Daoy (cell line): ENCODE data around the gene TP53. TPM values are rescaled to one million over a fixed set of nuclear protein-coding genes. Genes with fewer than 3 reads are reported as not detected.
"Not testable (repeated sequence)": the region's sequence is repeated elsewhere in the genome, so short reads cannot be mapped to it uniquely, and the experiment has no call there.

Experiments
- DNase-seq: peaks from one replicate; pipeline ENCODE4 v3.0.0-alpha.2; 2015; ENCODE audit warnings: low read depth
- total RNA-seq: library from RNA; depleted of rRNA; stranded (reverse); fragments of >200 nt; shearing (Covaris generic); gene quantifications from 2 replicates; pipeline ENCODE4 v1.2.3, GENCODE V29; 2014

The TP53 gene
- total RNA-seq, 1 experiment from 2014 or later = 70.9 TPM

DNA sequence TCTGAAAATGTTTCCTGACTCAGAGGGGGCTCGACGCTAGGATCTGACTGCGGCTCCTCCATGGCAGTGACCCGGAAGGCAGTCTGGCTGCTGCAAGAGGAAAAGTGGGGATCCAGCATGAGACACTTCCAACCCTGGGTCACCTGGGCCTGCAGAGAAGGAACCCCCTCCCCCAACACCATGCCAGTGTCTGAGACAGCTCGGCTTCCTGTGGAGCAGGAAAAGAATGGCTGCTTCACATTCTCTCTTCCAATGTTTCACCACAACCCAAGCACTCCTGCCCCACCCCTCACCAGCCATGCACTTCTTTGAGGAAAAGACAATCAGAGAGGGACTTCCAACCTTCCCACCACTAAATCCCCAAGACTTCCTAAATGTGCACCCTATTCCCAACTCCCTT is 10.8 kb downstream of the TP53 start:
- no peak for DNase-seq

DNA sequence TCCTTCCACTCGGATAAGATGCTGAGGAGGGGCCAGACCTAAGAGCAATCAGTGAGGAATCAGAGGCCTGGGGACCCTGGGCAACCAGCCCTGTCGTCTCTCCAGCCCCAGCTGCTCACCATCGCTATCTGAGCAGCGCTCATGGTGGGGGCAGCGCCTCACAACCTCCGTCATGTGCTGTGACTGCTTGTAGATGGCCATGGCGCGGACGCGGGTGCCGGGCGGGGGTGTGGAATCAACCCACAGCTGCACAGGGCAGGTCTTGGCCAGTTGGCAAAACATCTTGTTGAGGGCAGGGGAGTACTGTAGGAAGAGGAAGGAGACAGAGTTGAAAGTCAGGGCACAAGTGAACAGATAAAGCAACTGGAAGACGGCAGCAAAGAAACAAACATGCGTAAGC is 12.4 kb downstream of the TP53 start:
- DNase-seq = no peak

DNA sequence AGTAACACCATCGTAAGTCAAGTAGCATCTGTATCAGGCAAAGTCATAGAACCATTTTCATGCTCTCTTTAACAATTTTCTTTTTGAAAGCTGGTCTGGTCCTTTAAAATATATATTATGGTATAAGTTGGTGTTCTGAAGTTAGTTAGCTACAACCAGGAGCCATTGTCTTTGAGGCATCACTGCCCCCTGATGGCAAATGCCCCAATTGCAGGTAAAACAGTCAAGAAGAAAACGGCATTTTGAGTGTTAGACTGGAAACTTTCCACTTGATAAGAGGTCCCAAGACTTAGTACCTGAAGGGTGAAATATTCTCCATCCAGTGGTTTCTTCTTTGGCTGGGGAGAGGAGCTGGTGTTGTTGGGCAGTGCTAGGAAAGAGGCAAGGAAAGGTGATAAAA is 14.1 kb downstream of the TP53 start:
- no peak for DNase-seq

DNA sequence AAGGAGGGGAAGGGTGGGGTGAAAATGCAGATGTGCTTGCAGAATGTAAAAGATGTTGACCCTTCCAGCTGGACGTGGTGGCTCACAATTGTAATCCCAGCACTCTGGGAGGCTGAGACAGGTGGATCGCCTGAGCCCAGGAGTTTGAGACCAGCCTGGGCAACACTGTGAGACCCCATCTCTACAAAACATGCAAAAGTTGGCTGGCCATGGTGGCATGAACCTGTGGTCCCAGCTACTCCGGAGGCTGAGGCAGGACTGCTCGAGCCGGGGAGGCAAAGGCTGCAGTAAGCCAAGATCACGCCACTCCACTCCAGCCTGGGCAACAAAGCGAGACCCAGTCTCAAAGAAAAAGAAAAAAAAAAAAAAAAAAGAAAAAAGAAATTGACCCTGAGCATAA is 18.8 kb downstream of the TP53 start:
- no peak for DNase-seq

DNA sequence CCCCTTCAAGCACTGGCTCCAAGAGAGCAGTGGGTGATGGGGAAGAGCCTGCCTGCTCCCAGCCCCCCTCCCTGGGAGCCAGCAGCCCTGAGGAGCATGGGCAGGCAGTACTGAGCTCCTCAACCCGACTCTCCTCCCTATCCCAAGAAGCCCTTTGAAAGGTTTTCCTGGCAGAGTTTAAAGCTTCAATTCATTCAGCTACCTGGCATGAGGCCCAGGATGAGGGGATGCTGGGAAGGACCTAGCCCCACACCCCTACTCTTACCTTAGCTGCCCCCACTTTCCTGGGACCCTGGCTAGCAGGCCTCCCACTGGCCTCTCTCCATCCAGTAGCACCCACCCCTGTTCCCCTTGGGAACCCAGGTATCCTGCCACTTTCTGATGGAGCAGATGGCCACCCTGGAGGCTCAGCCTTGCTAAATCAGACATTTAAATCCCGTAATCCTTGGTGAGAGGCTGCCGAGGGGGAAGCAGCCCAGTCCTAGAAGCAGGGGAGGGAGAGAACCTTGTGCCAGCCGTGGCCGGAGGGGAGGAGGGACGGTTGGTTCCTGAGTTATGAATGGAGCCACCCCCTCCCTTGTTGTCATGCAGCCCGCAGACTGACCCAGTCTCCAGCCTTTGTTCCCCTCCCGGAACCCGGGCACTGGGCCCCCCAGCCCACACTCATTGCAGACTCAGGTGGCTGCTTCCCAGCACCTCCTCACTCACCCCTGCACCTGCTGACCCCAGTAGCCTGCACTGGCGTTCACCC is 19.5 kb downstream of the TP53 start:
- no peak for DNase-seq

DNA sequence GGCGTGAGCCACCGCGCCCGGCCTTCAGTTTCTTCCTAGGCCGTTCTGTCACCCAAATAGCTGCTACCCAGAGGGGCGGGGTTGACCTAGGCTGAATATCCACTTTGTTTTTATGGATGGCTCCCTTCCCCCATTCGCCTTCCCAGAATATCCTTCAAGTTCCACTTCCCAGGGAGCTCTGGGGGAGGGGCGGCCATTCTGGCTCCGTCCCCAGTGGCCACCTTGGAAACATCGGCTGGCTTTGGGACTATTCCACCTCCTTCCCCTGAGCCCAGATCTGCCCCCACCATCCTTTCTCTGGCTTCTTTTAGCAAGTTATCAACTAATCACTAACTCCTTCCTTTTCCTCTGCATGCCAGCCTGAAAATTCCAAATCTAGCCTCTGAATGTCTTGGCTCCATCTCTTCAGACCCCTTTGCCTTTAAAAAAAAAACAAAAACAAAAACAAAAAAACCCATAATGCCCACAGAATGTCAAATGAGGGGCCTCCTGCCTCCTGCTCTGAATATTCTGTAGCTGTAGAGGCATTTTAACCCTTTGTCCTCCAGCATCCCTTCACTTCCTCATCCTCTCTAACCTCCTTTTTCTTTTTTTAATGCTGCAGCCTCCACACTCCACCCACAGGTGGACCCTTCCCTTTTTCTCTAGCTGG is 30.2 kb downstream of the TP53 start:
- no peak for DNase-seq

DNA sequence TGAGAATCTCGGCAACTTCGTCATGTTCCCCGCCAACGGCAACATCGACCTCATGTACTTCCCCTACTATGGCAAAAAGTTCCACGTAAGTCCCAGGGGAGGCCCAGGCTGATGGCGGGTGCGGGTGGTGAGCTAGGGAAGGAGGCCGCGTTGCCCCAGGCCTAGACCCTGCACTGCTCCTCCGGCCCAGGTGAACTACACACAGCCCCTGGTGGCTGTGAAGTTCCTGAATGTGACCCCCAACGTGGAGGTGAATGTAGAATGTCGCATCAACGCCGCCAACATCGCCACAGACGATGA is 31.8 kb downstream of the TP53 start:
- no peak for DNase-seq

DNA sequence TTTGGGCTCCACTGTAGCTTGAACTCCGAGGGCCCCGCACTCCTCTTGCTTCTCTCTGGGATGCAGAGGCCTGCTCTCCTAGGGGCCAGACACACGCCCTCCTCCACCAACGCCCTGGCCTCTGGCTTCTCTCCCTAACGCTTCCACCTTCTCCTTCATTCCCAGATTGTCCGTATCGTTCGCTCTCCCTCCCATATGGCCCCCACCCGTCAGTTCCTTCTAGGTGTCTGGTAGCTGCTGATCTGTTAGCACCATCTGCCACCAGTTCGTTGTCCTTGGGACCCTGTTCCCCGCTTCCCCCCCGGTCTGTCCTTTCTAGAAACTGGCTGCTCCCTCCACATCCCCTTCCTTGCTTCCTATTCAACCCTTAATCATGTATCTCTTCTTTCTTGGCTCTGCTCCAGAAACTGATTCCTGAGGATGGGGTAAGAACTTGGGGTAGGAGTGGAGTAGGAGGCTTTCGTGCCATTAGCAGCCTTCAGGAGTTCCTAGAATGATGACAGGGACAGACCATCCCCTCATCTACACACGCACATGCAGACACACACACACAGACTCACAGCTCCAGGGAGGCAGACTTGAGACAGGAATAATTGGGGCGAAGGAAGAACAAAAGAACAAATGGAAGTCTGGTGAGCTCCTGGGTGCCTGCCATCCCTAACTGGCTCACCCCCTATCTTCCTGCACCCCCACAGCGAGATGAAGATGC is 32.3 kb downstream of the TP53 start:
- DNase-seq = no peak

DNA sequence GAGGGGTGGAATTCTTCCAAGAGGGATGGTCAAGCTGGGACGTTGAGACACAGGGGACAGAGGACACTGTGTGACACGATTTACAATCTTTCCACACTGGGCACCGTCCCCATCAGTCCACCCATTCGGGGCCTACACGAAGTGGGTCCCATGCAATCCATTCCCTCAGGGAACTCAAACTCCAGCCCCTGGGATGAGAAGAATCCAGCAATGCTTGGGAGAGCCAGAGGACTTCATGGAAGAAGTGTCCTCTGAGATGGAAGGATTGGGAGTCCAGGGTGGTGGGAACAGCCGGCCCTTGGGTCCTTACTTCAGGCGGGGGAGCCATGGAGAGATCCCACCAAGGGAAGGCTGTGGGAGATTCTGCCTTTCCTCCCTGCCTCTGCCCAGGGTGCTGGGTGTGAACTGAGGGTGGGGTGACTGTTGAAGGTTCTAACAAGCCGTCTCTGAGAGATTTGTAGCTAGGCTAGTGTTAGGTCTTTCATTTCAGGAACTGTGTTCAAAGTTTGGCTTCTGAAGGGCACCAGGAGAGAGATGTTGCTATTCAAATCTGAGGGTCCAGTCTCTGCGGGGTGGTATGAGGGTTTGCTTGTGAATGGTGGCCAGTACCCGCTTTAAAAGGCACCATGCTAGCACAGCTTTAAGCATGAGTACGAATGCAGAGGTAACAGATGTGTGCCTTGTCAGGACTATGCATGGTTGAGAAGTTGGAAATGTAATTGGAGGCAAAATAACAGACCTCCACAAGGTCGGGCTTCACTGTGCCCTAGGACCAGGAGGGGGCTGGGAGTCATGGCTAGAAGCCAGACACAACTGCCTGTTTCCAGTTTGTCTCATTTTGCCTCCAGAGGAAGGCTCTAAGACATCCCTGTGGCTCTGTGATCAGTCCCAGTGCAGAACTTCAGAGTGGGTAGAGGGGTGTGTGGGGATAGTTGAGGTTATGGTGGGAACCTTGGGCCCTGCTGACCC is 34.6 kb downstream of the TP53 start:
- DNase-seq = no peak

DNA sequence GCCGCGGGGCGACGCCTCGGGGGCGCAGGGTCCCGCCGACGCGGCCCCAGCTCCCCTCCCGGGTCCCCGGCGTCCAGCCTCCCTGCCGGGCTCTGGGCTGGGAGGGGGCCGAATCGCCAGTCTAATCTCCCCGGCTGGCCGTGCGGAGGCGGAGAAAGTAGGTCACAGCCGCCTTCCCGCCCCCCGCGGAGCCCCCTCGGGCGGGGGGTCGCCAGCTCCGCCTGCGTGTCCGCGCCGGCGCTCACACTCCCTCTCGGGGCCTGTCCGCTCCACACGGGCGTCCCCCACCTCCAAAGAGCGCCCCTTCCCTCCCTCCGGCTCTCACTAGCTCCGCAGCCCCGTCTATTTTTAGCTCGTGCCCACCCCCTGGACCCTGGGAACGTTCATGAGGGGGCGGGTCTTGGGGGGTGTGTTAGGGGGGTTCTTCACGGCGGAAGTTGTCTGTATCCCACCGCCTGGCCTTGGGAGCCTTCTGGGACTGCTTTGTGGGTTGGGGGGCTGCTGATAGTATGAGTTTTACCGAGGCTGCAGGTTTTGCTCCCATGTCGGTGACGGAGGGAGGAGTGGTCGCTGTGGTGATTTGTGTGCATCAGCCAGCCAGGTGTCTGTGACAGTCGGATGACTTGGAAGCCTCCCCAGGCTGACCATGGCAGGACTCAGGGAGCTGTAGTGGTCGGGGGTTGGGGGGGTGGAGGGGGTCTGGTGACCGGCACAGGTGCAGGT is 35.5 kb downstream of the TP53 start:
- no peak for DNase-seq

DNA sequence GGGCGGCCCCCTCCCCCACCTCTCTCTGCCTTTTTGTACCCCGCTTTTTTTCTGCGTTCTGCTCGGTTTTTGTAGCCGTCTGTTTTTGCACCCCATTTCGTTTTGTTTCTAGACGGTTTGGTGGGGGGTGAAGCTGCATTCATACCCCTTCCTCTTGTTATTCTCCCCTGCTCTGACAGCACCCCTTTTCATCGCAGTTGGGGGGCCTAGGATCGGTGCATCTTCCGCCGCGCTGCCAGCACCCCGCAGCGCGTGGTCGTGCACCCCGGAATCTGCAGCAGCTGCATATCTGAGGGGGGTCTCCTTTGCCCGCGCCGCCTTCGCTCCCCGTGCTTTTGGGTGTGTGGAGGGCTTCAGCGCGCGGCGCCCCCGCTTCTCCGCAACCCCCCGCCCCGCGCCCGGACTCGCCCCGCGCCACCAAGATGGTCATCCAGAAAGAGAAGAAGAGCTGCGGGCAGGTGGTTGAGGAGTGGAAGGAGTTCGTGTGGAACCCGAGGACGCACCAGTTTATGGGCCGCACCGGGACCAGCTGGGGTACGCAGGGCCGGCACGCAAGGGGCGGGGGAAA is 36.1 kb downstream of the TP53 start:
- no peak for DNase-seq

DNA sequence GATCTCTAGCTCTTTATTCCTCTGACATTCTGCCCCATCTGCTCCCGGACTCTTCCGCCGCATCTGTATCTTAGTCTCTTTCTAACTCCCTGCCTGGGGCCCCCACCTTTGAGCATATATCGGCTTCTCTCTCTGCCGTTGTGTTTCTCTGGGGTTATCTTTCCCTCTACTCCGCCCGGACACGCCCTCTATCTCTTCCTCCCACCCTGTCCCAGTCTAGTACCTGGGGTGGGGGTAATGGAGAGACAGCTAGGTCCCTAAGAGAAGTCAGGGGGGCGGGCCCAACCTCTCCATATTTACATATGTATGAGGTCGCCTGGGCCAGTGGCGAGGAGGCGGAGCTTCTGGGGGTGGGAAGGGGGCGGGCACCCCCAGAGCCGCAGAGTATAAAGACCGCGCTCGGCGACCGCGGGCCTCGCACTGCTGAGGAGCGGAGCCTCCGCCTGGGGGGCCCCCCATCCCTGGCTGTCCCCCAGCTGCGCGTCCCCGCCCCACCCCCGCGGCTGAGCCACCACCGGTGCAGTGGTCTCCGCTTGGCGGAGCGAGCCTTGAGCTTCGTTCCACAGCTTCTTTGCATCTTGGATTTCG is 36.7 kb downstream of the TP53 start, which contains the start of gene ATP1B2:
Gene ATP1B2, plus strand, starts transcription at position 418 of the 588 bp plus-strand sequence. CDS start 593 bp downstream, outside the sequence.
- peak; percentile 68 for DNase-seq

DNA sequence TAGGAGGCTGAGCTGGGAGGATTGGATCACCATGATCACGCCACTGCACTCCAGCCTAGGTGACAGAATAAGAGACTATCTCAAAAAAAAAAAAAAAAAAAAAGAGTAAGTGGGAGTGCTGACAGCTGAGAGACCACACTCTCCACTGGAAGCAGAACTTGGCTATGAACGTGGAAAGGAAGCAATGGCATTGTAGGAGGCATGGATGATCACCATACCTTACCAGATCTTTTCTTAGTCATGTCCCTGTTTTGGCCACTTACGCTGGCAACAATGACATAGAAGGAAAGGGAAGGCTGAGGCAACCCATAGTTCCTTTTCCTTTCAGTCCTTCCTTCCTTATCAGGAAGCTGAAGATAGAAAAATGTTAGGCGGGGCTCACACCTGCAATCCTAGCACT is 40.3 kb downstream of the TP53 start:
- no peak for DNase-seq

DNA sequence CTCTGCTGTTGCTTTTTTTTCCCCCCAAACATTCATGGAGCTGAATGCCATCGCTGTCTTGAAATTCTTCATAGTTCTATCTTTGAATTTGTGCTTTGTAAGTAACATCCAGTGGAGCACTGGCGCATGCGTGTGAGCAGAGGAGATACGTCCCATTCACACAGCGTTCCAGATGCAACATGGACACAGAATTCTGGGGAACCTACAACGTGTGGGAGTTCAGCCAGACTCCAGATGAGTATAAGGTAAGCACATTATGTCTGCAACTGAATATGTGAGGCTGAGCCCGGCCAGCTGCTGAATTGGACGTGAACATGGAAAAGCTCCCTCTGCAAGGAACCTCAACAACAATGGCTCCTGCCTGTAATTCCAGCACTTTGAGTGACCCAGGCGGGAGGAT is 40.8 kb downstream of the TP53 start:
- no peak for DNase-seq

DNA sequence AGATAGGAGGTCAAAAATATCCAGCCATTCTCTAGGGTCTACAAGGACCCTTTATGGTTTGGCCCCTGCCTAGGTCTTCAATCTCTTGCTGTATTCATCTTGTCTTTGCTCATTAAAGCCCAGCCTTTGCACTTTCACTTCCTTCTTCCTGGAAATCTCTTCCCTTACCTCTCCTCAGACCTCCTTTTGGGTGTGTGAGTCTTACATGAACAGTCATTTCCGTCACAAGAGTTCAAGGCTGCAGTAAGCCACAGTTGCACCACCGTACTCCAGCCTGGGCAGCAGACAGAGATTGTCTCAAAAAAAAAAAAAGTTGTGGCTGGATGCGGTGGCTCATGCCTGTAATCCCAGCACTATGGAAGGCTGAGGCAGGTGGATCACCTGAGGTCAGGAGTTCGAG is 42.5 kb downstream of the TP53 start:
- DNase-seq = peak; percentile 76

DNA sequence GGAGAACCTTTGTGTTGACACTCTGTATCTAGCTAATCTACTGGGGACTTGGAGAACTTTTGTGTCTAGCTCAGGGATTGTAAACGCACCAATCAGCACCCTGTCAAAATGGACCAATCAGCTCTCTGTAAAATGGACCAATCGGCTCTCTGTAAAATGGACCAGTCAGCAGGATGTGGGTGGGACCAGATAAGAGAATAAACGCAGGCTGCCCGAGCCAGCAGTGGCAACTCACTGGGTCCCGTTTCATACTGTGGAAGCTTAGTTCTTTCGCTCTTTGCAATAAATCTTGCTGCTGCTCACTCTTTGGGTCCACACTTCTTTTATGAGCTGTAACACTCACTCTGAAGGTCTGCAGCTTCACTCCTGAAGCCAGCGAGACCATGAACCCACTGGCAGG is 45.7 kb downstream of the TP53 start:
- DNase-seq = not testable (repeated sequence)

DNA sequence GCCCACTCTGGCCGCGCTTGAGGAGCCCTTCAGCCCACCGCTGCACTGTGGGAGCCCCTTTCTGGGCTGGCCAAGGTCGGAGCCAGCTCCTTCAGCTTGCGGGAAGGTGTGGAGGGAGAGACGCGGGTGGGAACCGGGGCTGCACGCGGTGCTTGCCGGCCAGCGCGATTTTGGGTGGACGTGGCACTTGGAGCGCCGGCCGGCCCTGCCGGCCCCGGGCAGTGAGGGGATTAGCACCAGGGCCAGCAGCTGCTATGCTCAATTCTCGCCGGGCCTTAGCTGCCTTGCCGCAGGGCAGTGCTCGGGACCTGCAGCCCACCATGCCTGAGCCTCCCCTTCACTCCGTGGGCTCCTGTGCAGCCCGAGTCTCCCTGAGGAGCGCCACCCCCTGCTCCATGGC is 46.5 kb downstream of the TP53 start:
- DNase-seq = no peak

DNA sequence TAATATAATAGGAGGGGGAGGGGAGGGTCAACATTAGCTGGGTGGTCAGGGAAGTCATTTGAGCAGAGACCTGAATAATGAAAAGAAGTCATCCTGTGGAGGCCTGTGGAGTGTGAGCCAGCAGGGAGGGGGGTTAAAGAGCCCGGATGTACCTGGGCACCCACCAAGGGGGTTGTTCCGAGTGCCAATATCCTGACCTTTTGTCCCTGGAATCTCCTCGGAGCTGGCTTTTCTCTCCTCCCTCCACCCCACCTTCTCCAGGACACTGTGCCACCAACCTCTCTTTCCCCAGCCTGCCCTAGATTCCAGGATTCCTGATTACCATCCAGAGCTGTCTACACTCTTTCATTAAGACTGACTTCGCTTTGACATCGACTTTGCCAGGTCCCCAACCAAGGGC is 51.1 kb downstream of the TP53 start:
- no peak for DNase-seq

DNA sequence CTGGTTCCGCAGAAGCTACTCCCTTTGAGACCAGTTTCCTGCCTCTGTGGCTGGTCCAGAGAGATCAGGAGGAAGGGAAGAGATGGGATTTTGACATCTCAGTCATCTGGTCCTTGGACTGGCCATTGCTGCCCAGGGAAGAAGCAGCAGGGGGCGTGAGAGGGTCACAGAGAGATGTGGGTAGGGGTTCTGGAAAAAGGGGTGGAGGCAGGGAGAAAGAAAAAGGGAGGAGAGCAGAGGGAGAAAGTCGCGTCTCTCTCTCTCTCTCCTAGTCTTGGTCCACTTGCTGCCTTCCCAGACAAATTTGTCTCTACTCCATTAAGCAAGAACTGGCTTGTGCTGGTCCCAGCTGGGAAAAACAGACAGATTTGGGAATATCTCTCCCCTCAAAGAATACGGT is 52.9 kb downstream of the TP53 start:
- peak; percentile 76 for DNase-seq

DNA sequence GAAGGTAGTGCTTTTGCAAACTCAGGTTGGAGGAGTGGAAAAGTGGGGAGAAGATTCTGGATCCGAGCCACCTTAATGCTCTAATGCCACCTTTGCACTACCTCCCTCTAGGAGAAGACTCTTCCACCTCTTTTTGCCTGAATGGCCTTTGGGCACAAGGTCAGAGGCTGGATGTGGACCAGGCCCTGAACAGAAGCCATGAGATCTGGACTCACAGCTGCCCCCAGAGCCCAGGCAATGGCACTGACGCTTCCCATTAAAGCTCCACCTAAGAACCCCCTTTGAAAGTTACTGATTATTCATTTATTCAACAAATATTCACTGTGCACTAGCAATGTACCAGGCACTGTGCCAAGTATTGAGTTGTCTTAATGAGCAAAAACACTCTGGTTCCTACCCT is 54.2 kb downstream of the TP53 start:
- no peak for DNase-seq

DNA sequence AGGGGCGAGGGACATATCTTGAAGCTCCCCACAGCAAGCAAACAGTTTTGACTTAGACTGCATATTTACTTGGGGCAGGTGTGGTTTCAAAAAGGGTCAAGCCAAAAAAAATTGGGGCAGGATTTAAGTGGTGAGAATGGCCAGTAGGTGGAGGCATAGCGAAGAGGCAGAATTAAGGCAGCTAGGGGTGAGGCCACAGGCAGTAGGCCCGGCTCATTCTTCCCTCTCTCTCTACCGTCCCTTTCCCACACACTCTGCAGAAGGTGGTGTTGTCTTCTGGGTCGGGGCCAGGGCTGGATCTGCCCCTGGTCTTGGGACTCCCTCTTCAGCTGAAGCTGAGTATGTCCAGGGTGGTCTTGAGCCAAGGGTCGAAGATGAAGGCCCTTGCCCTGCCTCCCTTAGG is 54.8 kb downstream of the TP53 start:
- DNase-seq = peak; percentile 38
